Measurements from ENCODE around the gene C4orf51. TPM values are rescaled to one million over a fixed set of nuclear protein-coding genes. Genes with fewer than 3 reads are reported as not detected.

Gene C4orf51
- total and polyA plus RNA-seq, 2 of the 8 experiments (the other 6 are each of a cell fraction or from before 2014, with no cell fraction given): 0.54 TPM; not detected in 1

DNA sequence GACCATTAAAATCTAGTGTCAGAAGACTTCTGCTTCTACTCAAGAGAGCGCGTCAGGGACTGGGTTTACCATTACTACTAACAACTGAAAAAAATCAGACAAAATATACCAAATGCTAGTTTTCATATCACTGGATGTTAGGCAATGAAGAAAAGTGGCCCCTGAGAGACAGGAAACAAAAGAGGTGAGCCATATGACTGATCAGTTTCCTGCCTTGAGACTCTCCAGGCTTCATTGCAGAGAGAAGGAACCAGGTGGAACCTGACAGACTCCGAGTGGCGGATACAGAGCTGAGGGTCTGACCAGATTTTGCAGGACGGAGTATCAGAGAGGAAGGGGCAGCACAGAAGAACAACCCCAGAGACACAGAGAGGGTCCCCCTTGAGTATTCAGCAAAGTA is 86.3 kb downstream of the C4orf51 start (continued):
- TF ChIP-seq, protein P1, sequence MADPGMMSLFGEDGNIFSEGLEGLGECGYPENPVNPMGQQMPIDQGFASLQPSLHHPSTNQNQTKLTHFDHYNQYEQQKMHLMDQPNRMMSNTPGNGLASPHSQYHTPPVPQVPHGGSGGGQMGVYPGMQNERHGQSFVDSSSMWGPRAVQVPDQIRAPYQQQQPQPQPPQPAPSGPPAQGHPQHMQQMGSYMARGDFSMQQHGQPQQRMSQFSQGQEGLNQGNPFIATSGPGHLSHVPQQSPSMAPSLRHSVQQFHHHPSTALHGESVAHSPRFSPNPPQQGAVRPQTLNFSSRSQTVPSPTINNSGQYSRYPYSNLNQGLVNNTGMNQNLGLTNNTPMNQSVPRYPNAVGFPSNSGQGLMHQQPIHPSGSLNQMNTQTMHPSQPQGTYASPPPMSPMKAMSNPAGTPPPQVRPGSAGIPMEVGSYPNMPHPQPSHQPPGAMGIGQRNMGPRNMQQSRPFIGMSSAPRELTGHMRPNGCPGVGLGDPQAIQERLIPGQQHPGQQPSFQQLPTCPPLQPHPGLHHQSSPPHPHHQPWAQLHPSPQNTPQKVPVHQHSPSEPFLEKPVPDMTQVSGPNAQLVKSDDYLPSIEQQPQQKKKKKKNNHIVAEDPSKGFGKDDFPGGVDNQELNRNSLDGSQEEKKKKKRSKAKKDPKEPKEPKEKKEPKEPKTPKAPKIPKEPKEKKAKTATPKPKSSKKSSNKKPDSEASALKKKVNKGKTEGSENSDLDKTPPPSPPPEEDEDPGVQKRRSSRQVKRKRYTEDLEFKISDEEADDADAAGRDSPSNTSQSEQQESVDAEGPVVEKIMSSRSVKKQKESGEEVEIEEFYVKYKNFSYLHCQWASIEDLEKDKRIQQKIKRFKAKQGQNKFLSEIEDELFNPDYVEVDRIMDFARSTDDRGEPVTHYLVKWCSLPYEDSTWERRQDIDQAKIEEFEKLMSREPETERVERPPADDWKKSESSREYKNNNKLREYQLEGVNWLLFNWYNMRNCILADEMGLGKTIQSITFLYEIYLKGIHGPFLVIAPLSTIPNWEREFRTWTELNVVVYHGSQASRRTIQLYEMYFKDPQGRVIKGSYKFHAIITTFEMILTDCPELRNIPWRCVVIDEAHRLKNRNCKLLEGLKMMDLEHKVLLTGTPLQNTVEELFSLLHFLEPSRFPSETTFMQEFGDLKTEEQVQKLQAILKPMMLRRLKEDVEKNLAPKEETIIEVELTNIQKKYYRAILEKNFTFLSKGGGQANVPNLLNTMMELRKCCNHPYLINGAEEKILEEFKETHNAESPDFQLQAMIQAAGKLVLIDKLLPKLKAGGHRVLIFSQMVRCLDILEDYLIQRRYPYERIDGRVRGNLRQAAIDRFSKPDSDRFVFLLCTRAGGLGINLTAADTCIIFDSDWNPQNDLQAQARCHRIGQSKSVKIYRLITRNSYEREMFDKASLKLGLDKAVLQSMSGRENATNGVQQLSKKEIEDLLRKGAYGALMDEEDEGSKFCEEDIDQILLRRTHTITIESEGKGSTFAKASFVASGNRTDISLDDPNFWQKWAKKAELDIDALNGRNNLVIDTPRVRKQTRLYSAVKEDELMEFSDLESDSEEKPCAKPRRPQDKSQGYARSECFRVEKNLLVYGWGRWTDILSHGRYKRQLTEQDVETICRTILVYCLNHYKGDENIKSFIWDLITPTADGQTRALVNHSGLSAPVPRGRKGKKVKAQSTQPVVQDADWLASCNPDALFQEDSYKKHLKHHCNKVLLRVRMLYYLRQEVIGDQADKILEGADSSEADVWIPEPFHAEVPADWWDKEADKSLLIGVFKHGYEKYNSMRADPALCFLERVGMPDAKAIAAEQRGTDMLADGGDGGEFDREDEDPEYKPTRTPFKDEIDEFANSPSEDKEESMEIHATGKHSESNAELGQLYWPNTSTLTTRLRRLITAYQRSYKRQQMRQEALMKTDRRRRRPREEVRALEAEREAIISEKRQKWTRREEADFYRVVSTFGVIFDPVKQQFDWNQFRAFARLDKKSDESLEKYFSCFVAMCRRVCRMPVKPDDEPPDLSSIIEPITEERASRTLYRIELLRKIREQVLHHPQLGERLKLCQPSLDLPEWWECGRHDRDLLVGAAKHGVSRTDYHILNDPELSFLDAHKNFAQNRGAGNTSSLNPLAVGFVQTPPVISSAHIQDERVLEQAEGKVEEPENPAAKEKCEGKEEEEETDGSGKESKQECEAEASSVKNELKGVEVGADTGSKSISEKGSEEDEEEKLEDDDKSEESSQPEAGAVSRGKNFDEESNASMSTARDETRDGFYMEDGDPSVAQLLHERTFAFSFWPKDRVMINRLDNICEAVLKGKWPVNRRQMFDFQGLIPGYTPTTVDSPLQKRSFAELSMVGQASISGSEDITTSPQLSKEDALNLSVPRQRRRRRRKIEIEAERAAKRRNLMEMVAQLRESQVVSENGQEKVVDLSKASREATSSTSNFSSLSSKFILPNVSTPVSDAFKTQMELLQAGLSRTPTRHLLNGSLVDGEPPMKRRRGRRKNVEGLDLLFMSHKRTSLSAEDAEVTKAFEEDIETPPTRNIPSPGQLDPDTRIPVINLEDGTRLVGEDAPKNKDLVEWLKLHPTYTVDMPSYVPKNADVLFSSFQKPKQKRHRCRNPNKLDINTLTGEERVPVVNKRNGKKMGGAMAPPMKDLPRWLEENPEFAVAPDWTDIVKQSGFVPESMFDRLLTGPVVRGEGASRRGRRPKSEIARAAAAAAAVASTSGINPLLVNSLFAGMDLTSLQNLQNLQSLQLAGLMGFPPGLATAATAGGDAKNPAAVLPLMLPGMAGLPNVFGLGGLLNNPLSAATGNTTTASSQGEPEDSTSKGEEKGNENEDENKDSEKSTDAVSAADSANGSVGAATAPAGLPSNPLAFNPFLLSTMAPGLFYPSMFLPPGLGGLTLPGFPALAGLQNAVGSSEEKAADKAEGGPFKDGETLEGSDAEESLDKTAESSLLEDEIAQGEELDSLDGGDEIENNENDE (IDR thresholded peaks at IDR 0.05; ENCODE audit: insufficient replicate concordance, low read length): no peak
- TF ChIP-seq GABPA (IDR thresholded peaks at IDR 0.05; ENCODE audit: borderline replicate concordance, insufficient read depth, low read length) (no peak), RNF2 (IDR thresholded peaks at IDR 0.05; ENCODE audit: borderline replicate concordance, low read depth, low read length, missing control alignments, poor library complexity, severe bottlenecking) (no peak), SP2 (IDR thresholded peaks at IDR 0.05; ENCODE audit: low read length) (no peak), CHD1 (IDR thresholded peaks at IDR 0.05; ENCODE audit: low read depth, low read length) (no peak), EP300 (IDR thresholded peaks at IDR 0.05; ENCODE audit: borderline replicate concordance in 1 of 2, low read depth in 2 of 2, low read length in 2 of 2) (no peak), JUND (IDR thresholded peaks at IDR 0.05; ENCODE audit: low read length) (no peak), CBX8 (IDR thresholded peaks at IDR 0.05; ENCODE audit: borderline replicate concordance, low read depth, low read length) (no peak), SIX5 (IDR thresholded peaks at IDR 0.05; ENCODE audit: low read depth, low read length) (no peak), TCF12 (IDR thresholded peaks at IDR 0.05; ENCODE audit: low read depth, low read length) (no peak), MAFK (IDR thresholded peaks at IDR 0.05; ENCODE audit: low read depth, low read length) (no peak)
- TF ChIP-seq, protein P2, sequence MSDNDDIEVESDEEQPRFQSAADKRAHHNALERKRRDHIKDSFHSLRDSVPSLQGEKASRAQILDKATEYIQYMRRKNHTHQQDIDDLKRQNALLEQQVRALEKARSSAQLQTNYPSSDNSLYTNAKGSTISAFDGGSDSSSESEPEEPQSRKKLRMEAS (IDR thresholded peaks at IDR 0.05): no peak

Data from H1 (cell line).